ENCODE data around the gene NOP53.

- TF ChIP-seq CTCF (conservative IDR thresholded peaks at IDR 0.05 in 1 of 2, IDR thresholded peaks at IDR 0.05 in 1 of 2; ENCODE audit: extremely low read depth in 1 of 2, insufficient read depth in 1 of 2, low read depth in 1 of 2, low read length in 2 of 2) = no peak
- no peak for TF ChIP-seq EZH2 (IDR thresholded peaks at IDR 0.05; ENCODE audit: borderline replicate concordance, low read length)
Measured at GRCh38 chr19:47752440-47753211, 7.3 kb downstream of the NOP53 start.
